ENCODE data around the gene INSYN2B.
A peak's percentile ranks its signal among the peaks of the same experiment; 100 is the strongest.

Gene INSYN2B

DNA sequence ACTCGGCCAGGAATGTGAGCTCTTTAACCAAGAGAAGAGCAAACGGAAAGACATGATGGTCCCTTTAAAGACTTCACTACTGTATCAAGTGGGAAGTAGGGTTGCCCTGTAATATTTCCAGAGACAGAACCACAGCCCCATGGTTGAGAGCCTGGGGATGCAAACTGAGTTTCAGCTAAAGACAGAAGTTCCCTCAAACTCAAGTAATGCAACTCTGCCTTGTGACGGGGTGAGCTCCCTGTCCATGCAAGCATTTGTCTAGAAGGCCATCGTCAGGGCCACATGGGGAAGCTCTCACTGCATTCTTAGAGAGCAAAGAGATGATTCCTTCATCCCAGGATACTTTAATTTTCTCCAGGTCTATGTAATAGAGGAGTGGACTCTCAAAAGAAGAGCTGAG, 82.8 kb downstream of the INSYN2B start:
- H3K9ac ChIP-seq (ENCODE audit: low read length) = no peak overlapping the region
- H3K27me3 ChIP-seq (ENCODE audit: low read depth, low read length) = no peaks in the 10 kb centered on the region
- H3K9me3 ChIP-seq (ENCODE audit: insufficient read depth, low read length) = no peaks in the 10 kb centered on the region
- H3K27ac ChIP-seq (ENCODE audit: low read length) = no peak overlapping the region
- H3K4me2 ChIP-seq (ENCODE audit: low read length) = no peak overlapping the region
- peaks cover 12% of the 10 kb centered on the region for H3K36me3 ChIP-seq (replicated peaks; ENCODE audit: low read depth, low read length)
- no peaks in the 10 kb centered on the region for H3K79me2 ChIP-seq (ENCODE audit: low read length)
- H2AFZ ChIP-seq (ENCODE audit: low read depth, low read length) = no peak overlapping the region
- peaks cover 15% of the 10 kb centered on the region for H3K4me1 ChIP-seq (ENCODE audit: low read length)
- H4K20me1 ChIP-seq (ENCODE audit: insufficient read depth, low read length) = peaks cover 14% of the 10 kb centered on the region
- no peak for TF ChIP-seq EZH2phosphoT487 (IDR thresholded peaks at IDR 0.05; ENCODE audit: low read depth)
- H3K4me3 ChIP-seq (ENCODE audit: low read length) = no peak overlapping the region

DNA sequence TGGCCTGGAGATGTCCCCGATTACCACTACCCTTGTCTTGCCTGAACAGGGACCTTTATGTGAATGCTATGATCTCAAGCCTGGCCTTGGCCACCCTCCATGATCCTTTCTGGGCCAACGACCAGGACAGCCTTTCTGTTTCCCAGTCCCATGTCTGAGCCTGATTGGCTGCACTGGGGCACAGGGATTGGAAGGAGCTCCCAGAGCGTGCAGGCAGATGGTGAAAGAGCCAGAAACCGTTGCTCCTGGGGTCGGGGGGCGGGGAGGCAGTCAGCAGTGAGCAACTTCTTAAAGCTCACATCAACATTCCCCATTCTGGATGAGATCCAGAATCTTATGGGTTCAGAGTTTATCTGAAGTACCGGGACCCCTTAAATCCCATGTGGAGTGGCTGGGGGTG, 84.4 kb downstream of the INSYN2B start:
- no peak overlapping the region for H3K9ac ChIP-seq (ENCODE audit: low read length)
- no peak overlapping the region for H3K27ac ChIP-seq (ENCODE audit: low read length)
- H2AFZ ChIP-seq (ENCODE audit: low read depth, low read length) = no peak overlapping the region

DNA sequence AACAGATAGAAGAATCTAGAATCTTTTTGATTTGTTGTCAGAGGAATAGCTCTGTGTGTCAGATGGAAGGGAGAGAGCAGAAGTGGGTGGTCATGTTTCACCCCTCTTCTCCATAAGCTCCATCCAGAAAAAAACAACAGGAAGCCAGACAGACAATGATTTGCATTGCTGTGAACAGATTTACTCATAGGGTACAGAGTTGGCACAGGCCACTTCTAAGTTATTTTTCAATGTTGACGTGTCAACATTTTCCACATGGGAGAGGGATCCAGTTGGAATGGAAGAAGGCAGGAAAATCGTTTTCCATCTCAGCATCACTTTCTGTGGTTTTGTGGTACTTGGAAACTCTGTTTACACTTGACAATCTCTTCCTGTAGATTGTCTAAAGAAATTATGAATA, 86.7 kb downstream of the INSYN2B start:
- Histone ChIP-seq H4K20me1 (ENCODE audit: insufficient read depth, low read length) (0 out of 2 replicates have a peak, but pooled peaks cover 10% of the 10 kb centered on the region), H3K27ac (ENCODE audit: low read length) (no peak overlapping the region), H3K4me1 (ENCODE audit: low read length) (peaks cover 15% of the 10 kb centered on the region), H3K4me3 (ENCODE audit: low read length) (no peak overlapping the region), H3K36me3 (replicated peaks; ENCODE audit: low read depth, low read length) (peaks cover 3% of the 10 kb centered on the region), H3K9ac (ENCODE audit: low read length) (no peak overlapping the region), H3K9me3 (ENCODE audit: insufficient read depth, low read length) (no peaks in the 10 kb centered on the region), H3K4me2 (ENCODE audit: low read length) (peak overlapping the region; percentile 16; the same call in 1 of the 2 replicates), H3K27me3 (ENCODE audit: low read depth, low read length) (no peaks in the 10 kb centered on the region), H2AFZ (ENCODE audit: low read depth, low read length) (no peak overlapping the region), H3K79me2 (ENCODE audit: low read length) (no peaks in the 10 kb centered on the region)
- no peak for TF ChIP-seq CTCF (IDR thresholded peaks at IDR 0.05; ENCODE audit: low read depth, low read length)
- no peak for TF ChIP-seq EZH2phosphoT487 (IDR thresholded peaks at IDR 0.05; ENCODE audit: low read depth)

More for the DNA sequence above, 84.4 kb downstream of the INSYN2B start:
- Histone ChIP-seq H3K4me1 (ENCODE audit: low read length) (peaks cover 15% of the 10 kb centered on the region), H3K27me3 (ENCODE audit: low read depth, low read length) (no peaks in the 10 kb centered on the region), H3K36me3 (replicated peaks; ENCODE audit: low read depth, low read length) (peaks cover 12% of the 10 kb centered on the region), H3K9me3 (ENCODE audit: insufficient read depth, low read length) (no peaks in the 10 kb centered on the region), H3K4me3 (ENCODE audit: low read length) (no peak overlapping the region), H4K20me1 (ENCODE audit: insufficient read depth, low read length) (peaks cover 10% of the 10 kb centered on the region; the same call in 1 of the 2 replicates), H3K4me2 (ENCODE audit: low read length) (no peak overlapping the region), H3K79me2 (ENCODE audit: low read length) (no peaks in the 10 kb centered on the region)
- TF ChIP-seq CTCF (IDR thresholded peaks at IDR 0.05; ENCODE audit: low read depth, low read length) (no peak), EZH2phosphoT487 (IDR thresholded peaks at IDR 0.05; ENCODE audit: low read depth) (no peak)

GRCh38 chr5:169893010-169893409, 87.3 kb downstream of the INSYN2B start:
- peaks cover 15% of the 10 kb centered on the region for H3K4me1 ChIP-seq (ENCODE audit: low read length)
- no peak overlapping the region for H2AFZ ChIP-seq (ENCODE audit: low read depth, low read length)
- 0 out of 2 replicates have a peak overlapping the region, but pooled peaks have one; percentile 16 for H3K4me2 ChIP-seq (ENCODE audit: low read length)
- no peaks in the 10 kb centered on the region for H3K27me3 ChIP-seq (ENCODE audit: low read depth, low read length)
- no peak overlapping the region for H3K4me3 ChIP-seq (ENCODE audit: low read length)
- H3K9me3 ChIP-seq (ENCODE audit: insufficient read depth, low read length) = no peaks in the 10 kb centered on the region
- H3K79me2 ChIP-seq (ENCODE audit: low read length) = no peaks in the 10 kb centered on the region
- TF ChIP-seq CTCF (IDR thresholded peaks at IDR 0.05; ENCODE audit: low read depth, low read length) (no peak), EZH2phosphoT487 (IDR thresholded peaks at IDR 0.05; ENCODE audit: low read depth) (no peak)
- H4K20me1 ChIP-seq (ENCODE audit: insufficient read depth, low read length) = 0 out of 2 replicates have a peak, but pooled peaks cover 10% of the 10 kb centered on the region
- peaks cover 3% of the 10 kb centered on the region for H3K36me3 ChIP-seq (replicated peaks; ENCODE audit: low read depth, low read length)
- H3K27ac ChIP-seq (ENCODE audit: low read length) = no peak overlapping the region
- H3K9ac ChIP-seq (ENCODE audit: low read length) = no peak overlapping the region
